Liver (tissue), 9 donors: ENCODE measurements around the gene COL27A1. TPM values are rescaled to one million over a fixed set of nuclear protein-coding genes. Genes with fewer than 3 reads are reported as not detected.

Experiments used
- DNase-seq: peaks from one replicate; pipeline ENCODE4 v3.0.0-alpha.2; 2017; ENCODE audit warnings: low spot score
- H3K27ac ChIP-seq, 2 donors: one replicate each; pipeline ENCODE4 v1.7.0; 2013; ENCODE audit warnings: inconsistent platforms in 2 of 2, low read length in 2 of 2, control low read depth in 1 of 2, low read depth in 1 of 2, mild to moderate bottlenecking in 1 of 2
- H3K27me3 ChIP-seq, 4 donors: one replicate each; pipeline versions ENCODE4 v1.6.1 to v1.7.0; 2013; ENCODE audit warnings: low read length in 3 of 4, inconsistent platforms in 1 of 4, mild to moderate bottlenecking in 1 of 4, moderate library complexity in 1 of 4; ENCODE audit not compliant: control insufficient read depth in 4 of 4, insufficient read depth in 4 of 4
- H3K36me3 ChIP-seq, 4 donors: one replicate each; pipeline versions ENCODE4 v1.6.1 to v1.7.0; 2013; ENCODE audit warnings: low read length in 3 of 4, mild to moderate bottlenecking in 3 of 4, low read depth in 1 of 4, moderate library complexity in 1 of 4; ENCODE audit not compliant: control insufficient read depth in 4 of 4, insufficient read depth in 3 of 4
- H3K4me1 ChIP-seq, 4 donors: one replicate each; pipeline versions ENCODE4 v1.6.1 to v1.7.0; 2013; ENCODE audit warnings: low read length in 3 of 4, mild to moderate bottlenecking in 3 of 4, moderate library complexity in 1 of 4; ENCODE audit not compliant: control insufficient read depth in 4 of 4, insufficient read depth in 4 of 4
- H3K4me3 ChIP-seq, 3 donors: one replicate each; pipeline versions ENCODE4 v1.6.1 to v1.7.0; 2013; ENCODE audit warnings: low read length in 3 of 3, control low read depth in 1 of 3, low read depth in 1 of 3, mild to moderate bottlenecking in 1 of 3
- H3K9ac ChIP-seq, 2 donors: one replicate each; pipeline ENCODE4 v1.7.0; 2013; ENCODE audit warnings: low read length in 2 of 2, mild to moderate bottlenecking in 2 of 2, moderate library complexity in 2 of 2, control low read depth in 1 of 2, low read depth in 1 of 2
- H3K9me3 ChIP-seq, 4 donors: one replicate each; pipeline versions ENCODE4 v1.6.1 to v1.7.0; 2013; ENCODE audit warnings: low read length in 3 of 4; ENCODE audit not compliant: control insufficient read depth in 4 of 4
- ATF3 ChIP-seq: IDR thresholded peaks from 2 replicates; pipeline ENCODE4 v1.6.1; 2016; ENCODE audit warnings: antibody characterized with exemption
- CTCF ChIP-seq: fragments of 150-350 bp; IDR thresholded peaks from 2 replicates; pipeline ENCODE4 v1.5.1; 2017; ENCODE audit warnings: improper control_type of control experiment, low read depth, low read length; ENCODE audit not compliant: missing input control
- EGR1 ChIP-seq, 2 donors: IDR thresholded peaks; 2 replicates each; pipeline ENCODE4 v1.6.1; 2016 to 2018; ENCODE audit warnings: antibody characterized with exemption in 2 of 2, low read depth in 2 of 2
- FOXA1 ChIP-seq: IDR thresholded peaks from 2 replicates; pipeline ENCODE4 v1.6.1; 2016; ENCODE audit warnings: antibody characterized with exemption
- FOXA2 ChIP-seq: IDR thresholded peaks from 2 replicates; pipeline ENCODE4 v1.6.1; 2016; ENCODE audit warnings: antibody characterized with exemption
- GABPA ChIP-seq, 2 donors: IDR thresholded peaks in 1 of 2; conservative IDR thresholded peaks in 1 of 2; 2 replicates each; pipeline ENCODE4 v1.6.1; 2016; ENCODE audit warnings: antibody characterized with exemption in 2 of 2, mild to moderate bottlenecking in 1 of 2, moderate library complexity in 1 of 2
- HNF4A ChIP-seq, 2 donors: conservative IDR thresholded peaks; 2 replicates each; pipeline ENCODE4 v1.6.1; 2016; ENCODE audit warnings: antibody characterized with exemption in 2 of 2, mild to moderate bottlenecking in 2 of 2
- HNF4G ChIP-seq: IDR thresholded peaks from 2 replicates; pipeline ENCODE4 v1.6.1; 2016; ENCODE audit warnings: antibody characterized with exemption
- JUND ChIP-seq, 2 donors: IDR thresholded peaks; 2 replicates each; pipeline ENCODE4 v1.6.1; 2016; ENCODE audit warnings: antibody characterized with exemption in 2 of 2
- MAX ChIP-seq: IDR thresholded peaks from 2 replicates; pipeline ENCODE4 v1.6.1; 2016; ENCODE audit warnings: antibody characterized with exemption
- NR2F2 ChIP-seq: IDR thresholded peaks from 2 replicates; pipeline ENCODE4 v1.6.1; 2016; ENCODE audit warnings: antibody characterized with exemption
- RAD21 ChIP-seq, 2 donors: IDR thresholded peaks; 2 replicates each; pipeline ENCODE4 v1.6.1; 2016; ENCODE audit warnings: antibody characterized with exemption in 2 of 2, mild to moderate bottlenecking in 2 of 2
- REST ChIP-seq: IDR thresholded peaks from 2 replicates; pipeline ENCODE4 v1.6.1; 2016; ENCODE audit warnings: antibody characterized with exemption, mild to moderate bottlenecking
- RXRA ChIP-seq, 2 donors: IDR thresholded peaks; 2 replicates each; pipeline ENCODE4 v1.6.1; 2017 to 2018; ENCODE audit warnings: antibody characterized with exemption in 2 of 2, mild to moderate bottlenecking in 1 of 2
- SP1 ChIP-seq: IDR thresholded peaks from 2 replicates; pipeline ENCODE4 v1.6.1; 2018; ENCODE audit warnings: antibody characterized with exemption, mild to moderate bottlenecking
- TAF1 ChIP-seq: conservative IDR thresholded peaks from 2 replicates; pipeline ENCODE4 v1.6.1; 2016; ENCODE audit warnings: antibody characterized with exemption, mild to moderate bottlenecking
- YY1 ChIP-seq: IDR thresholded peaks from 2 replicates; pipeline ENCODE4 v1.6.1; 2016; ENCODE audit warnings: antibody characterized with exemption, mild to moderate bottlenecking
- ZBTB33 ChIP-seq: IDR thresholded peaks from 2 replicates; pipeline ENCODE4 v1.6.1; 2016; ENCODE audit warnings: antibody characterized with exemption
- WGBS: extraction: QIAGEN DNeasy Blood & Tissue Kit; methylation state at CpG from one replicate; pipeline ENCODE4 v1.1.7; 2013; 5-methylcytosine and 5-hydroxymethylcytosine counted together
- polyA plus RNA-seq, 2 donors: library from polyadenylated mRNA; stranded (reverse) in 1 of 2; unstranded in 1 of 2; fragments of 200-250 nt in 1 of 2; fragments of >200 nt in 1 of 2; fragmentation: Nextera tagmentation in 1 of 2; extraction: Ambion mirVana in 1 of 2; gene quantifications; one replicate each; pipeline versions ENCODE4 v1.2.1 to v1.2.3, GENCODE V29; 2013 to 2015
- total RNA-seq, 2 donors: library from RNA; depleted of rRNA; stranded (reverse); fragments of >200 nt; gene quantifications; one replicate each; pipeline ENCODE4 v1.2.3, GENCODE V29; 2014
- donor health status: healthy.
- donor health status: healthy.
- donor health status: healthy.
- donor health status: healthy.
- donor health status: healthy.

COL27A1 gene
- total and polyA plus RNA-seq, 4 donors: 7.0 to 20.4 (median 12.0) TPM

GRCh38 chr9:114140401-114140800 is 14.9 kb upstream of the COL27A1 start:
- Histone ChIP-seq H3K4me3 (no peak overlapping the region), H3K36me3 (no peaks in the 10 kb centered on the region), H3K4me1 (peaks cover 2 to 12% (median 7%) of the 10 kb centered on the region in 4 donors), H3K27me3 (no peaks in the 10 kb centered on the region), H3K27ac (no peak overlapping the region), H3K9me3 (no peaks in the 10 kb centered on the region), H3K9ac (no peak overlapping the region)
- no peak for TF ChIP-seq FOXA1
- TF ChIP-seq GABPA (IDR thresholded peaks at IDR 0.05 in 1 of 2, conservative IDR thresholded peaks at IDR 0.05 in 1 of 2): no peak
- no peak for TF ChIP-seq JUND (IDR thresholded peaks at IDR 0.05)
- no peak for TF ChIP-seq REST
- no peak for TF ChIP-seq HNF4A (conservative IDR thresholded peaks at IDR 0.05)
- no peak for TF ChIP-seq NR2F2
- no peak for TF ChIP-seq FOXA2
- no peak for TF ChIP-seq CTCF
- no peak for TF ChIP-seq HNF4G
- no peak for TF ChIP-seq ATF3
- no peak for TF ChIP-seq EGR1 (IDR thresholded peaks at IDR 0.05; ENCODE audit: low read depth in 2 of 2)
- TF ChIP-seq YY1: no peak
- TF ChIP-seq ZBTB33: no peak
- no peak for TF ChIP-seq TAF1
- no peak for TF ChIP-seq SP1
- TF ChIP-seq RXRA (IDR thresholded peaks at IDR 0.05): no peak
- no peak for TF ChIP-seq RAD21 (IDR thresholded peaks at IDR 0.05)
- no peak for TF ChIP-seq MAX
- WGBS: over 99% methylated on average over 2 of the region's 2 CpGs
- DNase-seq: no peak
